KMS-11 (cell line): Measurements from ENCODE around the gene JAK2.

Experiments used
- H2AFZ ChIP-seq: fragments of 200-600 bp; sonication (generic); 2 replicates; pipeline ENCODE4 v1.6.1; 2016; ENCODE audit warnings: antibody characterized with exemption, mixed run types, low read depth
- H3K27ac ChIP-seq: fragments of 200-600 bp; sonication (generic); 2 replicates; pipeline ENCODE4 v1.6.1; 2016; ENCODE audit warnings: mild to moderate bottlenecking, mixed run types
- H3K27me3 ChIP-seq: fragments of 200-600 bp; sonication (generic); 2 replicates; pipeline ENCODE4 v1.6.1; 2017; ENCODE audit warnings: mild to moderate bottlenecking, low read depth, mixed run types, moderate library complexity; ENCODE audit not compliant: insufficient read depth
- H3K36me3 ChIP-seq: fragments of 200-600 bp; sonication (generic); 2 replicates; pipeline ENCODE4 v1.6.1; 2017; ENCODE audit warnings: mild to moderate bottlenecking, mixed run types; ENCODE audit not compliant: insufficient read depth
- H3K4me1 ChIP-seq: fragments of 200-600 bp; sonication (generic); 2 replicates; pipeline ENCODE4 v1.6.1; 2016; ENCODE audit warnings: mild to moderate bottlenecking, low read depth, mixed run types; ENCODE audit not compliant: poor library complexity, severe bottlenecking
- H3K4me2 ChIP-seq: fragments of 200-600 bp; sonication (generic); 2 replicates; pipeline ENCODE4 v1.7.0; 2016; ENCODE audit warnings: mild to moderate bottlenecking, mixed run types
- H3K4me3 ChIP-seq: fragments of 200-600 bp; sonication (generic); IDR thresholded peaks from 2 replicates; pipeline ENCODE4 v1.6.1; 2017; ENCODE audit warnings: low read depth, low read length, mixed read lengths; ENCODE audit not compliant: insufficient read depth
- H3K79me2 ChIP-seq: fragments of 200-600 bp; sonication (generic); 2 replicates; pipeline ENCODE4 v1.6.1; 2016; ENCODE audit warnings: low read depth, mixed run types; ENCODE audit not compliant: insufficient read depth
- H3K9ac ChIP-seq: fragments of 200-600 bp; sonication (generic); 2 replicates; pipeline ENCODE4 v1.6.1; 2016; ENCODE audit warnings: mild to moderate bottlenecking, mixed run types
- H4K20me1 ChIP-seq: fragments of 200-600 bp; sonication (generic); 2 replicates; pipeline ENCODE4 v1.6.1; 2016; ENCODE audit warnings: mild to moderate bottlenecking, mixed run types; ENCODE audit not compliant: insufficient read depth
- TF ChIP-seq, protein P1 (sequence below): fragments of 200-600 bp; sonication (generic); conservative IDR thresholded peaks from 2 replicates; pipeline ENCODE4 v1.6.1; 2017; ENCODE audit warnings: low read depth, mild to moderate bottlenecking, antibody characterized with exemption, low read length, moderate library complexity, mixed read lengths

Gene JAK2

GRCh38 chr9:4965174-4965821 lies 19.8 kb upstream of the JAK2 start:
- no peak overlapping the region for H3K4me2 ChIP-seq
- TF ChIP-seq, protein P1, sequence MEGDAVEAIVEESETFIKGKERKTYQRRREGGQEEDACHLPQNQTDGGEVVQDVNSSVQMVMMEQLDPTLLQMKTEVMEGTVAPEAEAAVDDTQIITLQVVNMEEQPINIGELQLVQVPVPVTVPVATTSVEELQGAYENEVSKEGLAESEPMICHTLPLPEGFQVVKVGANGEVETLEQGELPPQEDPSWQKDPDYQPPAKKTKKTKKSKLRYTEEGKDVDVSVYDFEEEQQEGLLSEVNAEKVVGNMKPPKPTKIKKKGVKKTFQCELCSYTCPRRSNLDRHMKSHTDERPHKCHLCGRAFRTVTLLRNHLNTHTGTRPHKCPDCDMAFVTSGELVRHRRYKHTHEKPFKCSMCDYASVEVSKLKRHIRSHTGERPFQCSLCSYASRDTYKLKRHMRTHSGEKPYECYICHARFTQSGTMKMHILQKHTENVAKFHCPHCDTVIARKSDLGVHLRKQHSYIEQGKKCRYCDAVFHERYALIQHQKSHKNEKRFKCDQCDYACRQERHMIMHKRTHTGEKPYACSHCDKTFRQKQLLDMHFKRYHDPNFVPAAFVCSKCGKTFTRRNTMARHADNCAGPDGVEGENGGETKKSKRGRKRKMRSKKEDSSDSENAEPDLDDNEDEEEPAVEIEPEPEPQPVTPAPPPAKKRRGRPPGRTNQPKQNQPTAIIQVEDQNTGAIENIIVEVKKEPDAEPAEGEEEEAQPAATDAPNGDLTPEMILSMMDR = no peak

GRCh38 chr9:4967523-4967922 lies 17.5 kb upstream of the JAK2 start:
- H3K27ac ChIP-seq = no peak overlapping the region
- H3K4me1 ChIP-seq = no peaks in the 10 kb centered on the region
- H3K9ac ChIP-seq = no peak overlapping the region
- no peaks in the 10 kb centered on the region for H3K27me3 ChIP-seq
- no peak overlapping the region for H3K4me3 ChIP-seq
- TF ChIP-seq, protein P1 = no peak
- H3K4me2 ChIP-seq = no peak overlapping the region
- no peak overlapping the region for H2AFZ ChIP-seq
- H3K79me2 ChIP-seq = no peaks in the 10 kb centered on the region
- H4K20me1 ChIP-seq = no peaks in the 10 kb centered on the region
- H3K36me3 ChIP-seq = no peaks in the 10 kb centered on the region

More at GRCh38 chr9:4965174-4965821, 19.8 kb upstream of the JAK2 start:
- no peaks in the 10 kb centered on the region for H3K4me1 ChIP-seq
- no peaks in the 10 kb centered on the region for H3K27me3 ChIP-seq
- H3K4me3 ChIP-seq = no peak overlapping the region
- no peaks in the 10 kb centered on the region for H3K79me2 ChIP-seq
- no peaks in the 10 kb centered on the region for H3K36me3 ChIP-seq
- H4K20me1 ChIP-seq = no peaks in the 10 kb centered on the region
- no peak overlapping the region for H3K27ac ChIP-seq
- no peak overlapping the region for H2AFZ ChIP-seq
- H3K9ac ChIP-seq = no peak overlapping the region

DNA sequence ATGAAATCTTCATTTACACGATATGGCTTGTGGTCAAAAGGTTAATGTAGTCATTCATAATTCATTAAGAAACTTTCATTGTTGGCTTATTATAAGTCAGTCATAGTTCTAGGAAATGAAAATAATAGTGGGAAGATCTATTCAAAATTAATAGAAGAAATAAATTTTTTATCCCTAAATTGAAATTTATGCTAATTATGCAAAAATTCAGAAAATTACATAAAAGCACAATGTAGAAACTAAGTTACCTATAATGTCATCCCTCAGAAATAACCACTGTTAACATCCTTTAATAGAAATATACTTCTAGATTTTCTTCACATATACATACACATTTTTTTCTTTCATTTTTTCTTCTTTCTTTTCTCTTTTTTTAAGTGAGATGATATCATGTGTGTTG lies 15.9 kb upstream of the JAK2 start:
- Histone ChIP-seq H3K79me2 (no peaks in the 10 kb centered on the region), H3K36me3 (no peaks in the 10 kb centered on the region), H3K27ac (no peak overlapping the region), H3K4me2 (no peak overlapping the region), H3K27me3 (no peaks in the 10 kb centered on the region), H3K4me3 (no peak overlapping the region), H2AFZ (no peak overlapping the region), H3K9ac (no peak overlapping the region), H4K20me1 (no peaks in the 10 kb centered on the region), H3K4me1 (no peaks in the 10 kb centered on the region)
- TF ChIP-seq, protein P1 = no peak

GRCh38 chr9:4970970-4971641 lies 14.0 kb upstream of the JAK2 start:
- H3K27ac ChIP-seq = no peak overlapping the region
- no peak overlapping the region for H2AFZ ChIP-seq
- H3K27me3 ChIP-seq = no peaks in the 10 kb centered on the region
- no peaks in the 10 kb centered on the region for H4K20me1 ChIP-seq
- H3K9ac ChIP-seq = no peak overlapping the region
- no peak overlapping the region for H3K4me3 ChIP-seq
- no peaks in the 10 kb centered on the region for H3K79me2 ChIP-seq
- no peaks in the 10 kb centered on the region for H3K36me3 ChIP-seq
- H3K4me1 ChIP-seq = no peaks in the 10 kb centered on the region
- TF ChIP-seq, protein P1 = no peak
- H3K4me2 ChIP-seq = no peak overlapping the region
